Measurements from ENCODE around the gene EIF2D.

- no peak for TF ChIP-seq EZH2 (IDR thresholded peaks at IDR 0.05; ENCODE audit: low read length, unreplicated experiment)
- TF ChIP-seq CTCF (conservative IDR thresholded peaks at IDR 0.05; ENCODE audit: low read depth, low read length), result no peak
- TF ChIP-seq EZH2phosphoT487 (IDR thresholded peaks at IDR 0.05; ENCODE audit: borderline replicate concordance, low read length), result no peak
Observed at GRCh38 chr1:206556047-206556749, 56.1 kb downstream of the EIF2D start.

All from PC-3 (cell line).